ENCODE data around the gene TTLL9.
"Not testable (repeated sequence)": the region's sequence is repeated elsewhere in the genome, so short reads cannot be mapped to it uniquely, and the experiment has no call there.

TTLL9 gene

GRCh38 chr20:31922588-31922987 is 52.2 kb downstream of the TTLL9 start:
- H3K4me1 ChIP-seq (ENCODE audit: control insufficient read depth, insufficient read depth, low read length, poor library complexity, severe bottlenecking) = peaks cover 4% of the 10 kb centered on the region
- 100% methylated on average over 1 of the region's 4 CpGs; no CpG with 5 or more reads in 1 of the 2 experiments for WGBS, 2 experiments (ENCODE audit: insufficient coverage in 2 of 2)
- no peaks in the 10 kb centered on the region for H3K9me3 ChIP-seq (ENCODE audit: control insufficient read depth, low read length)
- no peak overlapping the region for H3K4me3 ChIP-seq (ENCODE audit: extremely low read depth, insufficient read depth, low read length, poor library complexity, severe bottlenecking)
- no peak overlapping the region for H3K27ac ChIP-seq (ENCODE audit: low read depth, low read length, severe bottlenecking)
- no peaks in the 10 kb centered on the region for H3K36me3 ChIP-seq (ENCODE audit: control insufficient read depth, insufficient read depth, low read length)

- Histone ChIP-seq H3K4me3 (ENCODE audit: extremely low read depth, insufficient read depth, low read length, poor library complexity, severe bottlenecking) (no peak overlapping the region), H3K4me1 (ENCODE audit: control insufficient read depth, insufficient read depth, low read length, poor library complexity, severe bottlenecking) (no peaks in the 10 kb centered on the region), H3K27ac (ENCODE audit: low read depth, low read length, severe bottlenecking) (no peak overlapping the region), H3K36me3 (ENCODE audit: control insufficient read depth, insufficient read depth, low read length) (no peaks in the 10 kb centered on the region), H3K9me3 (ENCODE audit: control insufficient read depth, low read length) (no peaks in the 10 kb centered on the region)
- 71 to 73% methylated on average over 12 to 13 of the region's 13 CpGs for WGBS, 2 experiments (ENCODE audit: insufficient coverage in 2 of 2)
These were observed 53.2 kb downstream of the TTLL9 start for GRCh38 chr20:31923388-31924331.

GRCh38 chr20:31924561-31924960 is 54.1 kb downstream of the TTLL9 start:
- 86 to 94% methylated on average over 7 to 8 of the region's 8 CpGs for WGBS, 2 experiments (ENCODE audit: insufficient coverage in 2 of 2)
- H3K4me3 ChIP-seq (ENCODE audit: extremely low read depth, insufficient read depth, low read length, poor library complexity, severe bottlenecking) = no peak overlapping the region
- H3K9me3 ChIP-seq (ENCODE audit: control insufficient read depth, low read length) = no peaks in the 10 kb centered on the region
- H3K4me1 ChIP-seq (ENCODE audit: control insufficient read depth, insufficient read depth, low read length, poor library complexity, severe bottlenecking) = no peaks in the 10 kb centered on the region
- no peaks in the 10 kb centered on the region for H3K36me3 ChIP-seq (ENCODE audit: control insufficient read depth, insufficient read depth, low read length)
- H3K27ac ChIP-seq (ENCODE audit: low read depth, low read length, severe bottlenecking) = no peak overlapping the region

- no peak overlapping the region for H3K27ac ChIP-seq (ENCODE audit: low read depth, low read length, severe bottlenecking)
- H3K36me3 ChIP-seq (ENCODE audit: control insufficient read depth, insufficient read depth, low read length) = no peaks in the 10 kb centered on the region
- no peaks in the 10 kb centered on the region for H3K9me3 ChIP-seq (ENCODE audit: control insufficient read depth, low read length)
- no peaks in the 10 kb centered on the region for H3K4me1 ChIP-seq (ENCODE audit: control insufficient read depth, insufficient read depth, low read length, poor library complexity, severe bottlenecking)
- WGBS, 2 experiments (ENCODE audit: insufficient coverage in 2 of 2) = 54 to 72% methylated on average over 5 to 6 of the region's 9 CpGs
- no peak overlapping the region for H3K4me3 ChIP-seq (ENCODE audit: extremely low read depth, insufficient read depth, low read length, poor library complexity, severe bottlenecking)
These were observed 55.2 kb downstream of the TTLL9 start for GRCh38 chr20:31925631-31926030.

- H3K27ac ChIP-seq (ENCODE audit: low read depth, low read length, severe bottlenecking) = no peak overlapping the region
- no peaks in the 10 kb centered on the region for H3K9me3 ChIP-seq (ENCODE audit: control insufficient read depth, low read length)
- WGBS, 2 experiments (ENCODE audit: insufficient coverage in 2 of 2) = 86 to 94% methylated on average over 1 to 2 of the region's 2 CpGs
- H3K4me1 ChIP-seq (ENCODE audit: control insufficient read depth, insufficient read depth, low read length, poor library complexity, severe bottlenecking) = no peaks in the 10 kb centered on the region
- no peaks in the 10 kb centered on the region for H3K36me3 ChIP-seq (ENCODE audit: control insufficient read depth, insufficient read depth, low read length)
- no peak overlapping the region for H3K4me3 ChIP-seq (ENCODE audit: extremely low read depth, insufficient read depth, low read length, poor library complexity, severe bottlenecking)
These were observed 56.1 kb downstream of the TTLL9 start for GRCh38 chr20:31926493-31926892.

GRCh38 chr20:31927627-31928159 is 57.3 kb downstream of the TTLL9 start:
- H3K36me3 ChIP-seq (ENCODE audit: control insufficient read depth, insufficient read depth, low read length) = no peaks in the 10 kb centered on the region
- H3K4me3 ChIP-seq (ENCODE audit: extremely low read depth, insufficient read depth, low read length, poor library complexity, severe bottlenecking) = no peak overlapping the region
- 91 to 100% methylated on average over 6 of the region's 8 CpGs for WGBS, 2 experiments (ENCODE audit: insufficient coverage in 2 of 2)
- H3K9me3 ChIP-seq (ENCODE audit: control insufficient read depth, low read length) = no peaks in the 10 kb centered on the region
- no peak overlapping the region for H3K27ac ChIP-seq (ENCODE audit: low read depth, low read length, severe bottlenecking)
- H3K4me1 ChIP-seq (ENCODE audit: control insufficient read depth, insufficient read depth, low read length, poor library complexity, severe bottlenecking) = no peaks in the 10 kb centered on the region

- H3K4me3 ChIP-seq (ENCODE audit: extremely low read depth, insufficient read depth, low read length, poor library complexity, severe bottlenecking); H3K4me1 ChIP-seq (ENCODE audit: control insufficient read depth, insufficient read depth, low read length, poor library complexity, severe bottlenecking); H3K27ac ChIP-seq (ENCODE audit: low read depth, low read length, severe bottlenecking); H3K9me3 ChIP-seq (ENCODE audit: control insufficient read depth, low read length); H3K36me3 ChIP-seq (ENCODE audit: control insufficient read depth, insufficient read depth, low read length): not testable (repeated sequence)
- 94 to 100% methylated on average over 2 of the region's 4 CpGs for WGBS, 2 experiments (ENCODE audit: insufficient coverage in 2 of 2)
These were observed 59.2 kb downstream of the TTLL9 start for GRCh38 chr20:31929631-31930030.

- Histone ChIP-seq H3K4me3 (ENCODE audit: extremely low read depth, insufficient read depth, low read length, poor library complexity, severe bottlenecking) (no peak overlapping the region), H3K4me1 (ENCODE audit: control insufficient read depth, insufficient read depth, low read length, poor library complexity, severe bottlenecking) (no peaks in the 10 kb centered on the region), H3K9me3 (ENCODE audit: control insufficient read depth, low read length) (no peaks in the 10 kb centered on the region), H3K36me3 (ENCODE audit: control insufficient read depth, insufficient read depth, low read length) (no peaks in the 10 kb centered on the region), H3K27ac (ENCODE audit: low read depth, low read length, severe bottlenecking) (no peak overlapping the region)
- 100% methylated on average over 1 of the region's 5 CpGs for WGBS, 2 experiments (ENCODE audit: insufficient coverage in 2 of 2)
These were observed 60.3 kb downstream of the TTLL9 start for GRCh38 chr20:31930779-31931178.

- Histone ChIP-seq H3K36me3 (ENCODE audit: control insufficient read depth, insufficient read depth, low read length) (no peaks in the 10 kb centered on the region), H3K9me3 (ENCODE audit: control insufficient read depth, low read length) (no peaks in the 10 kb centered on the region), H3K4me1 (ENCODE audit: control insufficient read depth, insufficient read depth, low read length, poor library complexity, severe bottlenecking) (no peaks in the 10 kb centered on the region), H3K27ac (ENCODE audit: low read depth, low read length, severe bottlenecking) (no peak overlapping the region), H3K4me3 (ENCODE audit: extremely low read depth, insufficient read depth, low read length, poor library complexity, severe bottlenecking) (no peak overlapping the region)
- 87 to 88% methylated on average over 3 to 6 of the region's 10 CpGs for WGBS, 2 experiments (ENCODE audit: insufficient coverage in 2 of 2)
These were observed 63.3 kb downstream of the TTLL9 start for GRCh38 chr20:31933698-31934097.

- WGBS, 2 experiments (ENCODE audit: insufficient coverage in 2 of 2) = 81 to 93% methylated on average over 13 to 14 of the region's 14 CpGs
- Histone ChIP-seq H3K36me3 (ENCODE audit: control insufficient read depth, insufficient read depth, low read length) (no peaks in the 10 kb centered on the region), H3K4me1 (ENCODE audit: control insufficient read depth, insufficient read depth, low read length, poor library complexity, severe bottlenecking) (no peaks in the 10 kb centered on the region), H3K4me3 (ENCODE audit: extremely low read depth, insufficient read depth, low read length, poor library complexity, severe bottlenecking) (no peak overlapping the region), H3K9me3 (ENCODE audit: control insufficient read depth, low read length) (no peaks in the 10 kb centered on the region), H3K27ac (ENCODE audit: low read depth, low read length, severe bottlenecking) (no peak overlapping the region)
These were observed 64.1 kb downstream of the TTLL9 start for GRCh38 chr20:31934491-31934890.
